ENCODE data around the gene CSK.

DNA sequence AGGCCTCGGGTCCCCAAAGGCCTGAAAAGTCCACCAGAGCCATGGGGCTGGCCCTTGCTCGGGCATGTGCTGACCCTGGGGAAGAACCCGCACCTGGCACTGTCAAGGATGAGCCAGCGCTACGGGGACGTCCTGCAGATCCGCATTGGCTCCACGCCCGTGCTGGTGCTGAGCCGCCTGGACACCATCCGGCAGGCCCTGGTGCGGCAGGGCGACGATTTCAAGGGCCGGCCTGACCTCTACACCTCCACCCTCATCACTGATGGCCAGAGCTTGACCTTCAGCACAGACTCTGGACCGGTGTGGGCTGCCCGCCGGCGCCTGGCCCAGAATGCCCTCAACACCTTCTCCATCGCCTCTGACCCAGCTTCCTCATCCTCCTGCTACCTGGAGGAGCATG is 32.0 kb upstream of the CSK start:
- TF ChIP-seq, protein P1, sequence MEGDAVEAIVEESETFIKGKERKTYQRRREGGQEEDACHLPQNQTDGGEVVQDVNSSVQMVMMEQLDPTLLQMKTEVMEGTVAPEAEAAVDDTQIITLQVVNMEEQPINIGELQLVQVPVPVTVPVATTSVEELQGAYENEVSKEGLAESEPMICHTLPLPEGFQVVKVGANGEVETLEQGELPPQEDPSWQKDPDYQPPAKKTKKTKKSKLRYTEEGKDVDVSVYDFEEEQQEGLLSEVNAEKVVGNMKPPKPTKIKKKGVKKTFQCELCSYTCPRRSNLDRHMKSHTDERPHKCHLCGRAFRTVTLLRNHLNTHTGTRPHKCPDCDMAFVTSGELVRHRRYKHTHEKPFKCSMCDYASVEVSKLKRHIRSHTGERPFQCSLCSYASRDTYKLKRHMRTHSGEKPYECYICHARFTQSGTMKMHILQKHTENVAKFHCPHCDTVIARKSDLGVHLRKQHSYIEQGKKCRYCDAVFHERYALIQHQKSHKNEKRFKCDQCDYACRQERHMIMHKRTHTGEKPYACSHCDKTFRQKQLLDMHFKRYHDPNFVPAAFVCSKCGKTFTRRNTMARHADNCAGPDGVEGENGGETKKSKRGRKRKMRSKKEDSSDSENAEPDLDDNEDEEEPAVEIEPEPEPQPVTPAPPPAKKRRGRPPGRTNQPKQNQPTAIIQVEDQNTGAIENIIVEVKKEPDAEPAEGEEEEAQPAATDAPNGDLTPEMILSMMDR (IDR thresholded peaks at IDR 0.05), result no peak
- no peak for TF ChIP-seq POLR2A (IDR thresholded peaks at IDR 0.05)
